Tibial nerve (tissue), 4 donors: ENCODE measurements around the gene FEM1C.

ENCODE experiments used
- CTCF ChIP-seq, 5 experiments: fragments of 200-600 bp in 3 of 5; fragments of 450-650 bp in 2 of 5; sonication (generic) in 3 of 5; IDR thresholded peaks; one replicate each; pipeline ENCODE4 v1.5.1; 2016 to 2019; ENCODE audit warnings: antibody characterized with exemption in 5 of 5, mild to moderate bottlenecking in 3 of 5, moderate library complexity in 2 of 5
- EP300 ChIP-seq, 2 donors: sonication (generic); formaldehyde crosslinking; IDR thresholded peaks; one replicate each; pipeline ENCODE4 v1.6.1; 2017; ENCODE audit warnings: antibody characterized with exemption in 2 of 2, mild to moderate bottlenecking in 1 of 2
- POLR2A ChIP-seq, 2 donors: fragments of 450-650 bp; IDR thresholded peaks; one replicate each; pipeline ENCODE4 v1.6.1; 2017; ENCODE audit warnings: antibody characterized with exemption in 2 of 2, mild to moderate bottlenecking in 2 of 2, moderate library complexity in 2 of 2

GRCh38 chr5:115514220-115514619 lies 30.4 kb downstream of the FEM1C start:
- no peak for TF ChIP-seq CTCF (IDR thresholded peaks at IDR 0.05)
- TF ChIP-seq EP300 (IDR thresholded peaks at IDR 0.05): no peak
- no peak for TF ChIP-seq POLR2A (IDR thresholded peaks at IDR 0.05)
